ENCODE data around the gene POLR1D.
A peak's percentile ranks its signal among the peaks of the same experiment; 100 is the strongest.
"Not testable (repeated sequence)": the region's sequence is repeated elsewhere in the genome, so short reads cannot be mapped to it uniquely, and the experiment has no call there.

POLR1D gene

GRCh38 chr13:27617881-27618321 lies 3.8 kb upstream of the POLR1D start:
- DNase-seq (ENCODE audit: low read depth) = no peak

- no peak for DNase-seq (ENCODE audit: low read depth)
Observed at GRCh38 chr13:27619093-27619727, 2.5 kb upstream of the POLR1D start.

GRCh38 chr13:27619728-27620376 lies 1.8 kb upstream of the POLR1D start:
- DNase-seq (ENCODE audit: low read depth) = peak; percentile 19

- peak; percentile 93 for DNase-seq (ENCODE audit: low read depth)
Observed at GRCh38 chr13:27620377-27621115, 1.1 kb upstream of the POLR1D start, which contains the start of gene LNX2. LNX2 (minus strand) TSS chr13:27620529; CDS start chr13:27581703, 38,826 bp downstream.

- DNase-seq (ENCODE audit: low read depth) = peak; percentile 29
Observed at GRCh38 chr13:27621116-27621365, 651 bp upstream of the POLR1D start.

- DNase-seq (ENCODE audit: low read depth) = no peak
Observed at GRCh38 chr13:27622102-27622820, 569 bp downstream of the POLR1D start.

- DNase-seq (ENCODE audit: low read depth) = no peak
Observed at GRCh38 chr13:27622881-27623280, 1.2 kb downstream of the POLR1D start.

- DNase-seq (ENCODE audit: low read depth) = no peak
Observed at GRCh38 chr13:27624071-27624470, 2.4 kb downstream of the POLR1D start.

GRCh38 chr13:27625839-27626238 lies 4.1 kb downstream of the POLR1D start:
- DNase-seq (ENCODE audit: low read depth) = no peak

GRCh38 chr13:27627380-27627779 lies 5.7 kb downstream of the POLR1D start:
- no peak for DNase-seq (ENCODE audit: low read depth)

GRCh38 chr13:27628081-27628480 lies 6.4 kb downstream of the POLR1D start:
- no peak for DNase-seq (ENCODE audit: low read depth)

- not testable (repeated sequence) for DNase-seq (ENCODE audit: low read depth)
Observed at GRCh38 chr13:27628766-27629165, 7.1 kb downstream of the POLR1D start.

GRCh38 chr13:27631156-27631555 lies 9.5 kb downstream of the POLR1D start:
- DNase-seq (ENCODE audit: low read depth) = no peak

GRCh38 chr13:27631665-27632064 lies 10.0 kb downstream of the POLR1D start:
- DNase-seq (ENCODE audit: low read depth) = no peak

- no peak for DNase-seq (ENCODE audit: low read depth)
Observed at GRCh38 chr13:27632214-27632613, 10.5 kb downstream of the POLR1D start.

GRCh38 chr13:27632648-27633047 lies 11.0 kb downstream of the POLR1D start:
- no peak for DNase-seq (ENCODE audit: low read depth)

GRCh38 chr13:27634231-27634630 lies 12.5 kb downstream of the POLR1D start:
- DNase-seq (ENCODE audit: low read depth) = no peak

GRCh38 chr13:27634791-27635190 lies 13.1 kb downstream of the POLR1D start:
- no peak for DNase-seq (ENCODE audit: low read depth)

- DNase-seq (ENCODE audit: low read depth) = no peak
Observed at GRCh38 chr13:27635266-27635665, 13.6 kb downstream of the POLR1D start.

- no peak for DNase-seq (ENCODE audit: low read depth)
Observed at GRCh38 chr13:27636589-27637288, 15.0 kb downstream of the POLR1D start.

GRCh38 chr13:27637289-27637626 lies 15.6 kb downstream of the POLR1D start:
- no peak for DNase-seq (ENCODE audit: low read depth)

GRCh38 chr13:27638001-27638400 lies 16.3 kb downstream of the POLR1D start:
- DNase-seq (ENCODE audit: low read depth) = no peak

Measured in activated T-cell treated with anti-CD3 and anti-CD28 coated beads for 1 hour (primary cell).